22Rv1 (cell line): ENCODE measurements around the gene ITM2C.

ENCODE experiments used
- ZFX ChIP-seq: fragments of 450-650 bp; IDR thresholded peaks from 2 replicates; pipeline ENCODE4 v1.6.1; 2017; ENCODE audit warnings: antibody characterized with exemption, borderline replicate concordance
- TF ChIP-seq, protein P1 (sequence below): fragments of 450-650 bp; IDR thresholded peaks from 2 replicates; pipeline ENCODE4 v1.5.1; 2017; ENCODE audit warnings: mild to moderate bottlenecking

DNA sequence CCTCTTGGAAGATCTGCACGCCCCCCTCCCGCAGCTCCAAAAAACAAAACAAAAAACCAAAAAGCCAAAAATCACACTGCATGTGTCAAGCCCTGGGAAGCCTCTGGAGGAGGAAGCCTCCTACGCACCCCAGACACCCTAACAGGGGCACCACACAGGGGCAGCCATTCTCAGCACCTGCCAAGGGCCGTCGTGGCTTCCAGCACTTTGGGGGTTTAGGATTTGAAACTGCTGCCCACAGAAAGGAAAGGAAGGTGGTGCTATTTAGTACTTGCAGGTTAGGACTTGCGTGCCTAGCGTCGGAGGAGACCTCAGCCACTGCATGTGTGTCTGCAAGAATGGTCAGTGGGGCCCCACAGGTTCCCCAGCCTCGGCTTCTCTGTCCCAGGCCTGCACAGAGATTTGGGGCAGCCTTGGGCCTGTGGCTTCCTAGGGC lies 60.7 kb downstream of the ITM2C start:
- TF ChIP-seq, protein P1, sequence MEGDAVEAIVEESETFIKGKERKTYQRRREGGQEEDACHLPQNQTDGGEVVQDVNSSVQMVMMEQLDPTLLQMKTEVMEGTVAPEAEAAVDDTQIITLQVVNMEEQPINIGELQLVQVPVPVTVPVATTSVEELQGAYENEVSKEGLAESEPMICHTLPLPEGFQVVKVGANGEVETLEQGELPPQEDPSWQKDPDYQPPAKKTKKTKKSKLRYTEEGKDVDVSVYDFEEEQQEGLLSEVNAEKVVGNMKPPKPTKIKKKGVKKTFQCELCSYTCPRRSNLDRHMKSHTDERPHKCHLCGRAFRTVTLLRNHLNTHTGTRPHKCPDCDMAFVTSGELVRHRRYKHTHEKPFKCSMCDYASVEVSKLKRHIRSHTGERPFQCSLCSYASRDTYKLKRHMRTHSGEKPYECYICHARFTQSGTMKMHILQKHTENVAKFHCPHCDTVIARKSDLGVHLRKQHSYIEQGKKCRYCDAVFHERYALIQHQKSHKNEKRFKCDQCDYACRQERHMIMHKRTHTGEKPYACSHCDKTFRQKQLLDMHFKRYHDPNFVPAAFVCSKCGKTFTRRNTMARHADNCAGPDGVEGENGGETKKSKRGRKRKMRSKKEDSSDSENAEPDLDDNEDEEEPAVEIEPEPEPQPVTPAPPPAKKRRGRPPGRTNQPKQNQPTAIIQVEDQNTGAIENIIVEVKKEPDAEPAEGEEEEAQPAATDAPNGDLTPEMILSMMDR = no peak
- TF ChIP-seq ZFX = no peak
